HG03460 (cell line): ENCODE data around the gene ELOB.
"Not testable (repeated sequence)": the region's sequence is repeated elsewhere in the genome, so short reads cannot be mapped to it uniquely, and the experiment has no call there.

Experiments
- ATAC-seq: cut with Tn5 transposase; IDR thresholded peaks from one replicate; pipeline ENCODE4 v1.9.1; 2021; ENCODE audit not compliant: unreplicated experiment

The ELOB gene

DNA sequence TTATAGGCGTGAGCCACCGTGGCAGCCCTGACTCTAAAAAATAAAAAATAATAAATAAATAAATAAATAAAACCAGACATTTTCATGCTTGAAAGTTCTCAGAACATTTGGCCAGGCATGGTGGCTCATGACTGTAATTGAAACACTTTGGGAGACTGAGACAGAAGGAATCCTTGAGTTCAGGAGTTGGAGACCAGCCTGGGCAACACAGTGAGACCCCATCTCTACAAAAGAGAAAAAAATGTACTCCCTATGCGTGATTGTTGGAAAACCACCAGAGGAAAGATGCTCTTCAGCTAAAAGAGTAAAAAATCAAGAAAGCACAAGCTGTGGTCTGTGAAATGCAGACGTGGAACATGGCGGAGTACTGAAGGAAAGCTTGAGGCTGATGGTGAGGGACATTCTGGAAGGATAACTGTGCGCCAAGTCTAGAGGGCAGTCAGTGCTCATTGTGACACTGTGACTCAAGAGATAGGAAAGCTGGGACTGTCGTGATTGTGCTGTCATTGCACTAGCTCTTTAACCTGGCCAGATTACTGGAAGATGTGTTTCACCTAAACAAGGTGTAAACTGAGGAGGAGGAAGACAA, 52.9 kb downstream of the ELOB start:
- ATAC-seq = no peak

DNA sequence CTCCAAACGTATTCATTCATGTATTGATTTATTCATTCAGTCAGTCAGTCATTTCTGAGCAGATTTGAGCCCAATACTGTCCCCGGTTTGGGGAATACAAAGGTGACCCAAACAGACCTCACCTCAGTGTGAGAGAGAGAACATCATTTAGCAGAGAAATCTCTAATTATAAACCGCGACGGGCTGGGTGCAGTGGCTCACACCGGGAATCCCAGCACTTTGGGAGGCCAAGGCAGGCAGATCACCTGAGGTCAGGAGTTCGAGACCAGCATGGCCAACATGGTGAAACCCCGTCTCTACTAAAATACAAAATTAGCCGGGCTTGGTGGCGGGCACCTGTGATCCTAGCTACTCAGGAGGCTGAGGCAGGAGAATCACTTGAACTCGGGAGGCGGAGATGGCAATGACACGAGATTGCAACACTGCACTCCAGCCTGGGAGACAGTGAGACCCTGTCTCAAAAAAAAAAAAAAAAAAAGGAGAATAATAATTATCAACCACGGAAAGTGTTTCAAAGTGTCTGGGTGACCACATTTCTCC, 55.4 kb downstream of the ELOB start:
- not testable (repeated sequence) for ATAC-seq
